ENCODE data around the gene KANK4.

KANK4 gene

GRCh38 chr1:62280150-62280549 is 39.1 kb downstream of the KANK4 start:
- Mint-ChIP-seq H3K9me3 (ENCODE audit: low read depth) (peaks cover 6% of the 10 kb centered on the region), H3K27ac (no peak overlapping the region), H3K4me3 (no peak overlapping the region), H3K27me3 (peaks cover 6% of the 10 kb centered on the region), H3K4me1 (ENCODE audit: low read depth) (no peaks in the 10 kb centered on the region), H3K36me3 (peaks cover 11% of the 10 kb centered on the region)

DNA sequence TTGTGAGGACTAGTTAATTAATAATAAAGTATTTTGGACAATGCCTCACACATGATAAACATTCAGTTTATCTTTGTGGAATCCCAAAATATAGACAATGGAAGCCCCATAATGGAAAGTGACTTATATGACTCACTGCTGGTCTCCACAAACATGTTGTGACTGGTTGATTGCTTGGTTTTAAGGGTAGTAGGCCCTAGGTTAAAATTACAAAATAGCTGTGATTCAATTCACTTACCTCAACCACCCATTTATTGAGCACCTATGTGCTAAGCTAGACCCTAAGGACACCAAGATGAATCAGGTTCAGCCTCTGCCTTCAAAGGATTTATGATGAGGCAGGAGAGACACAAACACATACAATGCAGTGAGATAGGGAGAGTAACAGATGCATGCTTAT is 42.4 kb downstream of the KANK4 start:
- Mint-ChIP-seq H3K36me3 (peaks cover 11% of the 10 kb centered on the region), H3K27me3 (peaks cover 2% of the 10 kb centered on the region), H3K27ac (no peak overlapping the region), H3K4me1 (ENCODE audit: low read depth) (peaks cover 17% of the 10 kb centered on the region), H3K4me3 (no peak overlapping the region), H3K9me3 (ENCODE audit: low read depth) (peaks cover 6% of the 10 kb centered on the region)

GRCh38 chr1:62274496-62275485 is 44.4 kb downstream of the KANK4 start:
- Mint-ChIP-seq H3K9me3 (ENCODE audit: low read depth) (peaks cover 6% of the 10 kb centered on the region), H3K4me1 (ENCODE audit: low read depth) (peaks cover 28% of the 10 kb centered on the region), H3K36me3 (peaks cover 10% of the 10 kb centered on the region), H3K27ac (no peak overlapping the region), H3K4me3 (no peak overlapping the region), H3K27me3 (peaks cover under 1% of the 10 kb centered on the region)

GRCh38 chr1:62273953-62274352 is 45.3 kb downstream of the KANK4 start:
- Mint-ChIP-seq H3K4me3 (no peak overlapping the region), H3K27ac (no peak overlapping the region), H3K36me3 (peaks cover 9% of the 10 kb centered on the region), H3K4me1 (ENCODE audit: low read depth) (peaks cover 28% of the 10 kb centered on the region), H3K9me3 (ENCODE audit: low read depth) (peaks cover 6% of the 10 kb centered on the region), H3K27me3 (no peaks in the 10 kb centered on the region)

- no peaks in the 10 kb centered on the region for H3K9me3 Mint-ChIP-seq (ENCODE audit: low read depth)
- H3K27me3 Mint-ChIP-seq, result no peaks in the 10 kb centered on the region
- H3K36me3 Mint-ChIP-seq, result peaks cover 3% of the 10 kb centered on the region
- H3K4me3 Mint-ChIP-seq, result peak overlapping the region; percentile 8
- peaks cover 28% of the 10 kb centered on the region for H3K4me1 Mint-ChIP-seq (ENCODE audit: low read depth)
- peak overlapping the region; percentile 72 for H3K27ac Mint-ChIP-seq
Observed at GRCh38 chr1:62271948-62272728, 47.1 kb downstream of the KANK4 start.

GRCh38 chr1:62271134-62271533 is 48.1 kb downstream of the KANK4 start:
- H3K27me3 Mint-ChIP-seq, result no peaks in the 10 kb centered on the region
- peaks cover 28% of the 10 kb centered on the region for H3K4me1 Mint-ChIP-seq (ENCODE audit: low read depth)
- H3K9me3 Mint-ChIP-seq (ENCODE audit: low read depth), result no peaks in the 10 kb centered on the region
- H3K4me3 Mint-ChIP-seq, result no peak overlapping the region
- no peaks in the 10 kb centered on the region for H3K36me3 Mint-ChIP-seq
- peak overlapping the region; percentile 72 for H3K27ac Mint-ChIP-seq

DNA sequence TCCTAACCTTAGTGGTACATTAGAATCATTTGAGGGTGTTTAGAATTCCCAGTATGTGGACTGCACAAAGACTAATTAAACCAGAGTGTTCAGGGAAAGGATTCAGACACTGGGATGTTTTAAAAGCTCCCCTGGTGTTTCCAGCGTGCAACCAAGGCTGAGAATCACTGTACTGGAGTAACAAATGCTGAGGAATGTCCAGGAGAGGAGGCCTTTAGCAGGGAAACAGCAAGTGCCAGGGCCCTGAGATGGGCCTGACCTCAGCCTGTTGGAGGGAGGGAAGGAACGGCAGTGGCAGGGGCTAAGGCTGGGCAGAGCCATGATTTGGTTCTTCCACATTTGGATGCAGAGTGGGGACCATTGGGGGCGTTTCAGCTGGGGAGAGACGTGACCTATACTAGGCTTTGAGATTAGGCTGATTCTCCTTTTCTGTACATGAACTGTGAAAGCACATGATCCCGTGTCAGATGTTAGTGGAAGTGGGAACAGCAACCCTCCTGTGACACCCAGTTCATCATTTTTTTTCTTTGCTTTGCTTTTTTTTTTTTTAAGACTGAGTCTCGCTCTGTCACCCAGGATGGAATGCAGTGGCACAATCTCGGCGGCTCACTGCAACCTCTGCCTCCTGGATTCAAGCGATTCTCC is 49.3 kb downstream of the KANK4 start:
- Mint-ChIP-seq H3K4me3 (no peak overlapping the region), H3K27ac (no peak overlapping the region), H3K9me3 (ENCODE audit: low read depth) (no peaks in the 10 kb centered on the region), H3K27me3 (no peaks in the 10 kb centered on the region), H3K36me3 (no peaks in the 10 kb centered on the region), H3K4me1 (ENCODE audit: low read depth) (peaks cover 28% of the 10 kb centered on the region)

GRCh38 chr1:62269439-62269838 is 49.8 kb downstream of the KANK4 start:
- no peak overlapping the region for H3K27ac Mint-ChIP-seq
- peaks cover 28% of the 10 kb centered on the region for H3K4me1 Mint-ChIP-seq (ENCODE audit: low read depth)
- H3K4me3 Mint-ChIP-seq, result no peak overlapping the region
- H3K36me3 Mint-ChIP-seq, result no peaks in the 10 kb centered on the region
- H3K27me3 Mint-ChIP-seq, result no peaks in the 10 kb centered on the region
- H3K9me3 Mint-ChIP-seq (ENCODE audit: low read depth), result no peaks in the 10 kb centered on the region

- Mint-ChIP-seq H3K27me3 (no peaks in the 10 kb centered on the region), H3K36me3 (no peaks in the 10 kb centered on the region), H3K9me3 (ENCODE audit: low read depth) (no peaks in the 10 kb centered on the region), H3K4me1 (ENCODE audit: low read depth) (peaks cover 23% of the 10 kb centered on the region), H3K4me3 (no peak overlapping the region), H3K27ac (no peak overlapping the region)
Observed at GRCh38 chr1:62268315-62268714, 50.9 kb downstream of the KANK4 start.

- peaks cover 5% of the 10 kb centered on the region for H3K27me3 Mint-ChIP-seq
- H3K9me3 Mint-ChIP-seq (ENCODE audit: low read depth), result no peaks in the 10 kb centered on the region
- H3K36me3 Mint-ChIP-seq, result peaks cover 2% of the 10 kb centered on the region
- H3K27ac Mint-ChIP-seq, result no peak overlapping the region
- H3K4me1 Mint-ChIP-seq (ENCODE audit: low read depth), result peaks cover 6% of the 10 kb centered on the region
- no peak overlapping the region for H3K4me3 Mint-ChIP-seq
Observed at GRCh38 chr1:62265956-62266935, 53.0 kb downstream of the KANK4 start.

GRCh38 chr1:62263814-62264353 is 55.4 kb downstream of the KANK4 start:
- Mint-ChIP-seq H3K4me1 (ENCODE audit: low read depth) (no peaks in the 10 kb centered on the region), H3K9me3 (ENCODE audit: low read depth) (no peaks in the 10 kb centered on the region), H3K27ac (no peak overlapping the region), H3K36me3 (peaks cover 2% of the 10 kb centered on the region), H3K27me3 (peaks cover 5% of the 10 kb centered on the region), H3K4me3 (no peak overlapping the region)

DNA sequence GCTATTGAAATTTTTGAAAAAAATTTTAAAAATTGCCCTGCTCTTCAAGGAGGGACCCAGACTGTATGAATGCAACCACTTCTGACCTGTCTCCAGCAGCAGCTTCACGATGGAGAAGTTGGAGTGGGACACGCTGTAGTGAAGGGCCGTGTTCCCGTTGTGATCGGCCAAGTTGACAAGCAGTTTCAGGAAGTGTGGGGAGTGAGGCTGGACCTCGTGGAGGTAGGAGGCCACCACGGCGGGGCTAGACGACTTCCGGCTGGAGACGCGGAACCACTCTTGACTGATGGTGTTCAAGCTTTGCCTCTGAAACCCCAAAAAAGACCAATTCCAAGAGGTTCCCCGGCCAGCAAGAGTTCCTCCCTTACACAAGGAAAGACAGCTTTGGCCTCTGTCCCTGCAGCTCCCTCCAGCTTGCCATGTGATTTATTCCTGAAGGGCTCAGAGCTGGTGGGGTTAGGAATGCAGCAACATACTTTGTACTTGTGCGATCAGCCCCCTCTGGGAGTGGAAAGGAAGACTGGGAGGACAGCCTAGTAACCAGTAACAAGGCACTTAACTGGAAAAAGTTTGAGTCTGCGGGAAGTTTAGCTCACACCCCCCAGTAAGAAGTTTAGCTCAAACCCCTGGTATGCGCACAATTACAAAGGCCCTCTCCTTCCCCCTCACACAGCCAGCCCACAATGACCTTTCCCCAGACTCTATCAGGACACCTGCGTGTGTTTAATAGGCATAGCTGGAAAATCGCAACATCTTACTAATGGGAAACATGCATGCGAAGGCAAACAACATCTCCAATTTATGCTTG is 56.0 kb downstream of the KANK4 start:
- no peaks in the 10 kb centered on the region for H3K9me3 Mint-ChIP-seq (ENCODE audit: low read depth)
- H3K4me3 Mint-ChIP-seq, result no peak overlapping the region
- no peaks in the 10 kb centered on the region for H3K4me1 Mint-ChIP-seq (ENCODE audit: low read depth)
- H3K36me3 Mint-ChIP-seq, result peaks cover 2% of the 10 kb centered on the region
- peaks cover 5% of the 10 kb centered on the region for H3K27me3 Mint-ChIP-seq
- no peak overlapping the region for H3K27ac Mint-ChIP-seq

DNA sequence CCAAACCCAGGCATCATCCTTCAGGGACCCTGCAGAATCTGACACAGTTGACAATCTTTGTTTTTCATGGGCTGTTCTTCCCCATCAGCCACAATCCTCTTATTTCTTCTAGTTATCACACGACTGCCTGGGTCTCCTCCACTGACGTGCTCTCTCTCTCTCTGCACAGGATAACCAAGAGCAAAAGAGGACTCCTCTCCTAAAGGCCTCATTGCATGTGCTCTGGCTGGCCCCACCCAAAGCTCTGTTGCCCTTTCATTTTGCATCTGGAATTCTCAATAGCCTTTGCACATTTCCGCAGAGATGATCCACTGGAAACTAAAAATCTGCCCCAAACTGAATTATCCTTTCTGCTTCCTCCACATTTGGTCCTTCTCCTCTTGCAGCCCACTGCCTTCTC is 58.5 kb downstream of the KANK4 start:
- H3K4me1 Mint-ChIP-seq (ENCODE audit: low read depth), result no peaks in the 10 kb centered on the region
- no peaks in the 10 kb centered on the region for H3K9me3 Mint-ChIP-seq (ENCODE audit: low read depth)
- peaks cover 5% of the 10 kb centered on the region for H3K27me3 Mint-ChIP-seq
- H3K27ac Mint-ChIP-seq, result no peak overlapping the region
- no peak overlapping the region for H3K4me3 Mint-ChIP-seq
- peaks cover 2% of the 10 kb centered on the region for H3K36me3 Mint-ChIP-seq

Data from activated naive CD8-positive, alpha-beta T cell (primary cell).